Panc1 (cell line): ENCODE results near the gene TNFRSF14. TPM values are rescaled to one million over a fixed set of nuclear protein-coding genes. Genes with fewer than 3 reads are reported as not detected.

Source experiments
- ATAC-seq: fragments of 200-7000 bp; cut with Tn5 transposase; 2 replicates; pipeline ENCODE4 v1.9.1; 2020; ENCODE audit warnings: mild to moderate bottlenecking, moderate library complexity
- BruUV-seq: library from RNA; stranded (reverse); fragments of 400-500 nt; replicated peaks from 2 replicates; lab custom pipeline; 2021; lab: Mats Ljungman, UMichigan
- CTCF ChIA-PET: fragments of 300-600 bp; sonication (Branson Sonifier 250); formaldehyde crosslinking; loops from one replicate; lab custom pipeline; 2022; ENCODE audit warnings: antibody characterized with exemption; lab: Charles Lee
- POLR2A ChIA-PET: fragments of 300-600 bp; sonication (Branson Sonifier 250); formaldehyde crosslinking; loops from one replicate; lab custom pipeline; 2022; ENCODE audit warnings: antibody characterized with exemption; lab: Charles Lee
- DNase-seq: peaks from one replicate; pipeline ENCODE4 v3.0.0-alpha.2; 2010; ENCODE audit warnings: low read depth, low spot score
- H3K27ac ChIP-seq: 2 replicates; pipeline ENCODE4 v1.5.1; 2011; ENCODE audit warnings: mild to moderate bottlenecking, low read length, inconsistent platforms
- H3K27me3 ChIP-seq: fragments of 200-500 bp; sonication (Bioruptor generic); 2 replicates; pipeline ENCODE4 v1.6.0; 2014; ENCODE audit warnings: low read length, inconsistent platforms; ENCODE audit not compliant: control insufficient read depth, insufficient read depth
- H3K36me3 ChIP-seq: fragments of 200-500 bp; sonication (Bioruptor generic); 2 replicates; pipeline ENCODE4 v1.5.1; 2014; ENCODE audit warnings: inconsistent platforms, mild to moderate bottlenecking, low read length, moderate library complexity; ENCODE audit not compliant: control insufficient read depth, insufficient read depth
- H3K4me1 ChIP-seq: 2 replicates; pipeline ENCODE4 v1.5.1; 2011; ENCODE audit warnings: inconsistent platforms, mild to moderate bottlenecking, low read length, moderate library complexity; ENCODE audit not compliant: control insufficient read depth, insufficient read depth
- H3K4me3 ChIP-seq, 2 experiments: 2 replicates each; pipeline ENCODE4 v1.5.1; 2011 to 2012; ENCODE audit warnings: low read depth in 2 of 2, low read length in 2 of 2, mild to moderate bottlenecking in 2 of 2, inconsistent platforms in 1 of 2, moderate library complexity in 1 of 2
- H3K9me3 ChIP-seq: fragments of 200-500 bp; sonication (Bioruptor generic); 2 replicates; pipeline ENCODE4 v1.5.1; 2014; ENCODE audit warnings: low read depth, mild to moderate bottlenecking, inconsistent platforms, low read length, moderate library complexity; ENCODE audit not compliant: control insufficient read depth, insufficient read depth
- POLR2AphosphoS5 ChIP-seq: IDR thresholded peaks from 2 replicates; pipeline ENCODE4 v1.6.1; 2012; ENCODE audit warnings: mild to moderate bottlenecking, low read depth, low read length, moderate library complexity
- SIN3A ChIP-seq: IDR thresholded peaks from 2 replicates; pipeline ENCODE4 v1.6.1; 2012; ENCODE audit warnings: low read depth, mild to moderate bottlenecking, low read length, moderate library complexity, borderline replicate concordance; ENCODE audit not compliant: insufficient read depth
- TCF7L2 ChIP-seq: IDR thresholded peaks from 2 replicates; pipeline ENCODE4 v1.6.1; 2011; ENCODE audit warnings: mild to moderate bottlenecking, low read depth, low read length, inconsistent platforms
- in situ Hi-C: cut with HindIII; loops from 2 replicates; pipeline ENCODE4 v1.10.0; 2016; ENCODE audit warnings: low sequenced_read_pairs, low pct_unique_long_range_greater_than_20kb
- intact Hi-C: fragments of 100-400 bp; cut with micrococcal nuclease; formaldehyde crosslinking; loops from one replicate; pipeline ENCODE4 v1.10.0; 2022; ENCODE audit not compliant: unreplicated experiment
- total RNA-seq: library from RNA; stranded (reverse); gene quantifications from one replicate; pipeline ENCODE4 v1.2.1, GENCODE V29; 2021; ENCODE audit not compliant: unreplicated experiment
- TF ChIP-seq, protein P1 (sequence below): fragments of 450-650 bp; IDR thresholded peaks from 2 replicates; pipeline ENCODE4 v1.5.1; 2017; ENCODE audit warnings: mild to moderate bottlenecking
- TF ChIP-seq, protein P2 (sequence below), 2 experiments: IDR thresholded peaks; 2 replicates each; pipeline ENCODE4 v1.6.1; 2011 to 2012; ENCODE audit warnings: low read depth in 2 of 2, control low read depth in 1 of 2, low read length in 1 of 2, mild to moderate bottlenecking in 1 of 2, moderate library complexity in 1 of 2; ENCODE audit not compliant: insufficient read depth in 1 of 2

Gene TNFRSF14
- total RNA-seq, 1 experiment from 2014 or later = 20.1 TPM

DNA sequence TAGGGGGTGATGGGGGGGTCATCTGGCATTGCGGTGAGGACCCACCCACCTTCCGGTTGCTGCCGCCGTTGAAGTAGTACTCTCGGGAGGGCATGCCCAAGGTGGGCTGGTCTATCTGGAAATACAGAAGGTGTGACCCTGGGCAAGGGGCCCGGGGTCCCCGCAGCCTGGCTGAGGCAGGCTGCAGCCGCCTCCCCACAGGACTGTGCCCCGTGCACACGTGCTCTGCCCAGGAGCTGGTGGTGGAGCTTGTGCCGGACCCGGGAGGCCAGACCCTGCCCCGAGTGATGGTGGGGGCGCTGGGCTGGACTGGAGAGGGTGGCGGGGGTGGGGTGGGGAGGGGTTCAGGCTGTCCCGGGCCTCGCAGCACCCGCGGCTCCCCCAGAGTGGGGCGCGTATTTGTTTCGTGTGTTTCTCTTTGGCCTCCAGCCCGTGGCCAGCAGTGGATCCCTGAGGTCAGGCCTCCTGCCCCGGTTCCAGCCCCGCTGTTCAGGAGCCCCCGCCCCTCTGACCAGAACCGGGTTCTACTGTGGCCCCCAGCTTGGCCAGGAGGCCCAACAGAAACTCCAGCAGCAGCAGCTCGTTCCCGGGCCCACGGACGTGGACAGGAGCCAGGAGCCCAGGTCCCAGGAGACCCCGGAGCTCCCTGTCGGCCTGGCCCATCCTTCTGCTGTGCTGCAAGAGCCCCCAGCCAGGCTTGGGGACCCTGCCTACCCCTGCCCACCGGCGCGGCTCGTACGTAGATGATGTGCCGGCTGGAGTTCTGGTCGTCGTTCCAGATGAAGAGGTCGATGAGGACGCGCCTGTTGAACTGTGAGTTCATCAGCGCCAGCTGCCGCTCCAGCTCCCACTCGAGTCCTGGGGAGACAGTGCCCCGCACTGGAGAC lies 49.6 kb downstream of the TNFRSF14 start:
- BruUV-seq = no TSS peak
- DNase-seq = no peak
- no peak for TF ChIP-seq TCF7L2
- TF ChIP-seq POLR2AphosphoS5 = no peak
- no peak for TF ChIP-seq SIN3A
- TF ChIP-seq, protein P1, sequence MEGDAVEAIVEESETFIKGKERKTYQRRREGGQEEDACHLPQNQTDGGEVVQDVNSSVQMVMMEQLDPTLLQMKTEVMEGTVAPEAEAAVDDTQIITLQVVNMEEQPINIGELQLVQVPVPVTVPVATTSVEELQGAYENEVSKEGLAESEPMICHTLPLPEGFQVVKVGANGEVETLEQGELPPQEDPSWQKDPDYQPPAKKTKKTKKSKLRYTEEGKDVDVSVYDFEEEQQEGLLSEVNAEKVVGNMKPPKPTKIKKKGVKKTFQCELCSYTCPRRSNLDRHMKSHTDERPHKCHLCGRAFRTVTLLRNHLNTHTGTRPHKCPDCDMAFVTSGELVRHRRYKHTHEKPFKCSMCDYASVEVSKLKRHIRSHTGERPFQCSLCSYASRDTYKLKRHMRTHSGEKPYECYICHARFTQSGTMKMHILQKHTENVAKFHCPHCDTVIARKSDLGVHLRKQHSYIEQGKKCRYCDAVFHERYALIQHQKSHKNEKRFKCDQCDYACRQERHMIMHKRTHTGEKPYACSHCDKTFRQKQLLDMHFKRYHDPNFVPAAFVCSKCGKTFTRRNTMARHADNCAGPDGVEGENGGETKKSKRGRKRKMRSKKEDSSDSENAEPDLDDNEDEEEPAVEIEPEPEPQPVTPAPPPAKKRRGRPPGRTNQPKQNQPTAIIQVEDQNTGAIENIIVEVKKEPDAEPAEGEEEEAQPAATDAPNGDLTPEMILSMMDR = no peak
- TF ChIP-seq, protein P2, sequence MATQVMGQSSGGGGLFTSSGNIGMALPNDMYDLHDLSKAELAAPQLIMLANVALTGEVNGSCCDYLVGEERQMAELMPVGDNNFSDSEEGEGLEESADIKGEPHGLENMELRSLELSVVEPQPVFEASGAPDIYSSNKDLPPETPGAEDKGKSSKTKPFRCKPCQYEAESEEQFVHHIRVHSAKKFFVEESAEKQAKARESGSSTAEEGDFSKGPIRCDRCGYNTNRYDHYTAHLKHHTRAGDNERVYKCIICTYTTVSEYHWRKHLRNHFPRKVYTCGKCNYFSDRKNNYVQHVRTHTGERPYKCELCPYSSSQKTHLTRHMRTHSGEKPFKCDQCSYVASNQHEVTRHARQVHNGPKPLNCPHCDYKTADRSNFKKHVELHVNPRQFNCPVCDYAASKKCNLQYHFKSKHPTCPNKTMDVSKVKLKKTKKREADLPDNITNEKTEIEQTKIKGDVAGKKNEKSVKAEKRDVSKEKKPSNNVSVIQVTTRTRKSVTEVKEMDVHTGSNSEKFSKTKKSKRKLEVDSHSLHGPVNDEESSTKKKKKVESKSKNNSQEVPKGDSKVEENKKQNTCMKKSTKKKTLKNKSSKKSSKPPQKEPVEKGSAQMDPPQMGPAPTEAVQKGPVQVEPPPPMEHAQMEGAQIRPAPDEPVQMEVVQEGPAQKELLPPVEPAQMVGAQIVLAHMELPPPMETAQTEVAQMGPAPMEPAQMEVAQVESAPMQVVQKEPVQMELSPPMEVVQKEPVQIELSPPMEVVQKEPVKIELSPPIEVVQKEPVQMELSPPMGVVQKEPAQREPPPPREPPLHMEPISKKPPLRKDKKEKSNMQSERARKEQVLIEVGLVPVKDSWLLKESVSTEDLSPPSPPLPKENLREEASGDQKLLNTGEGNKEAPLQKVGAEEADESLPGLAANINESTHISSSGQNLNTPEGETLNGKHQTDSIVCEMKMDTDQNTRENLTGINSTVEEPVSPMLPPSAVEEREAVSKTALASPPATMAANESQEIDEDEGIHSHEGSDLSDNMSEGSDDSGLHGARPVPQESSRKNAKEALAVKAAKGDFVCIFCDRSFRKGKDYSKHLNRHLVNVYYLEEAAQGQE (IDR thresholded peaks at IDR 0.05; ENCODE audit: insufficient read depth in 1 of 2, low read depth in 2 of 2, low read length in 1 of 2) = no peak
- POLR2A ChIA-PET = no interaction called here
- Histone ChIP-seq H3K4me3 (no peak overlapping the region), H3K9me3 (no peaks in the 10 kb centered on the region), H3K4me1 (no peaks in the 10 kb centered on the region), H3K36me3 (no peaks in the 10 kb centered on the region), H3K27ac (no peak overlapping the region), H3K27me3 (no peaks in the 10 kb centered on the region)
- no peak for ATAC-seq
- in situ Hi-C loops (no loop called here), intact Hi-C loops (no loop called here)
- CTCF ChIA-PET = interaction anchor here (1.1 kb wide), 1 partner anchor 44 kb away, joined by 3 read pairs; no protein-coding TSS in a partner anchor

DNA sequence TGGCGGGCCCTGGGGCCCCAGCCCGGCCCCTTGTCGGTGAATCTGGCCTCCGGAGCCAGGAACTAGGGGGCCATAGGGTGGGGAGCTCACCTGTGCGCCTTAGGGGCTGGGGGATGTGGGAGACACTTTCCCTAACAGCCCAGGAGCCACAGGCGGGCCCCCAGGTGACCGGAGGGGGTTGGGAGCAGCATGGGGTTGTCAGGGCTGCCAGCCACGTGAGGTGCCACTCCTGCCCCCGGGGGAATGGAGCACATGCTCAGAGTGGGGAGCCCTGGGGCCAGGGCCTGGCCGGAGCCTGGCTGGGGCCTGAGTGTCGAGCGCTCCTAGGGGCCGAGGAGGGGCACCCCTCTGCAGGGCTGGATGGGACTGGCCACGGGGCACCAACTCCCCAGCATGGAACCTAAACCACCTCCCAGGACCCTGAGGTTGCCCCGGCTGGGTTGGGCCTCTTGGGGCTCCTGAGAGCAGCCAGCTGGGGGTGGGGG lies 50.3 kb downstream of the TNFRSF14 start:
- Histone ChIP-seq H3K9me3 (no peaks in the 10 kb centered on the region), H3K4me1 (no peaks in the 10 kb centered on the region), H3K27ac (no peak overlapping the region), H3K4me3 (no peak overlapping the region), H3K27me3 (no peaks in the 10 kb centered on the region), H3K36me3 (no peaks in the 10 kb centered on the region)
- TF ChIP-seq SIN3A (no peak), POLR2AphosphoS5 (no peak), TCF7L2 (no peak)
- TF ChIP-seq, protein P2 (IDR thresholded peaks at IDR 0.05; ENCODE audit: insufficient read depth in 1 of 2, low read depth in 2 of 2, low read length in 1 of 2) = no peak
- TF ChIP-seq, protein P1 = no peak
- no peak for DNase-seq
- ChIA-PET POLR2A (no interaction called here), CTCF (no interaction called here)
- intact Hi-C loops = no loop called here
- BruUV-seq = no TSS peak
- in situ Hi-C loops = no loop called here
- ATAC-seq = no peak
